Liver (tissue), 9 donors: ENCODE results near the gene XKR3. TPM values are rescaled to one million over a fixed set of nuclear protein-coding genes. Genes with fewer than 3 reads are reported as not detected.

Experiments
- DNase-seq: peaks from one replicate; pipeline ENCODE4 v3.0.0-alpha.2; 2017; ENCODE audit warnings: low spot score
- H3K27ac ChIP-seq, 2 donors: one replicate each; pipeline ENCODE4 v1.7.0; 2013; ENCODE audit warnings: inconsistent platforms in 2 of 2, low read length in 2 of 2, control low read depth in 1 of 2, low read depth in 1 of 2, mild to moderate bottlenecking in 1 of 2
- H3K27me3 ChIP-seq, 4 donors: one replicate each; pipeline versions ENCODE4 v1.6.1 to v1.7.0; 2013; ENCODE audit warnings: low read length in 3 of 4, inconsistent platforms in 1 of 4, mild to moderate bottlenecking in 1 of 4, moderate library complexity in 1 of 4; ENCODE audit not compliant: control insufficient read depth in 4 of 4, insufficient read depth in 4 of 4
- H3K36me3 ChIP-seq, 4 donors: one replicate each; pipeline versions ENCODE4 v1.6.1 to v1.7.0; 2013; ENCODE audit warnings: low read length in 3 of 4, mild to moderate bottlenecking in 3 of 4, low read depth in 1 of 4, moderate library complexity in 1 of 4; ENCODE audit not compliant: control insufficient read depth in 4 of 4, insufficient read depth in 3 of 4
- H3K4me1 ChIP-seq, 4 donors: one replicate each; pipeline versions ENCODE4 v1.6.1 to v1.7.0; 2013; ENCODE audit warnings: low read length in 3 of 4, mild to moderate bottlenecking in 3 of 4, moderate library complexity in 1 of 4; ENCODE audit not compliant: control insufficient read depth in 4 of 4, insufficient read depth in 4 of 4
- H3K4me3 ChIP-seq, 3 donors: one replicate each; pipeline versions ENCODE4 v1.6.1 to v1.7.0; 2013; ENCODE audit warnings: low read length in 3 of 3, control low read depth in 1 of 3, low read depth in 1 of 3, mild to moderate bottlenecking in 1 of 3
- H3K9ac ChIP-seq, 2 donors: one replicate each; pipeline ENCODE4 v1.7.0; 2013; ENCODE audit warnings: low read length in 2 of 2, mild to moderate bottlenecking in 2 of 2, moderate library complexity in 2 of 2, control low read depth in 1 of 2, low read depth in 1 of 2
- H3K9me3 ChIP-seq, 4 donors: one replicate each; pipeline versions ENCODE4 v1.6.1 to v1.7.0; 2013; ENCODE audit warnings: low read length in 3 of 4; ENCODE audit not compliant: control insufficient read depth in 4 of 4
- ATF3 ChIP-seq: IDR thresholded peaks from 2 replicates; pipeline ENCODE4 v1.6.1; 2016; ENCODE audit warnings: antibody characterized with exemption
- EGR1 ChIP-seq, 2 donors: IDR thresholded peaks; 2 replicates each; pipeline ENCODE4 v1.6.1; 2016 to 2018; ENCODE audit warnings: antibody characterized with exemption in 2 of 2, low read depth in 2 of 2
- FOXA1 ChIP-seq: IDR thresholded peaks from 2 replicates; pipeline ENCODE4 v1.6.1; 2016; ENCODE audit warnings: antibody characterized with exemption
- FOXA2 ChIP-seq: IDR thresholded peaks from 2 replicates; pipeline ENCODE4 v1.6.1; 2016; ENCODE audit warnings: antibody characterized with exemption
- GABPA ChIP-seq, 2 donors: IDR thresholded peaks in 1 of 2; conservative IDR thresholded peaks in 1 of 2; 2 replicates each; pipeline ENCODE4 v1.6.1; 2016; ENCODE audit warnings: antibody characterized with exemption in 2 of 2, mild to moderate bottlenecking in 1 of 2, moderate library complexity in 1 of 2
- HNF4A ChIP-seq, 2 donors: conservative IDR thresholded peaks; 2 replicates each; pipeline ENCODE4 v1.6.1; 2016; ENCODE audit warnings: antibody characterized with exemption in 2 of 2, mild to moderate bottlenecking in 2 of 2
- HNF4G ChIP-seq: IDR thresholded peaks from 2 replicates; pipeline ENCODE4 v1.6.1; 2016; ENCODE audit warnings: antibody characterized with exemption
- JUND ChIP-seq, 2 donors: IDR thresholded peaks; 2 replicates each; pipeline ENCODE4 v1.6.1; 2016; ENCODE audit warnings: antibody characterized with exemption in 2 of 2
- MAX ChIP-seq: IDR thresholded peaks from 2 replicates; pipeline ENCODE4 v1.6.1; 2016; ENCODE audit warnings: antibody characterized with exemption
- NR2F2 ChIP-seq: IDR thresholded peaks from 2 replicates; pipeline ENCODE4 v1.6.1; 2016; ENCODE audit warnings: antibody characterized with exemption
- RAD21 ChIP-seq, 2 donors: IDR thresholded peaks; 2 replicates each; pipeline ENCODE4 v1.6.1; 2016; ENCODE audit warnings: antibody characterized with exemption in 2 of 2, mild to moderate bottlenecking in 2 of 2
- REST ChIP-seq: IDR thresholded peaks from 2 replicates; pipeline ENCODE4 v1.6.1; 2016; ENCODE audit warnings: antibody characterized with exemption, mild to moderate bottlenecking
- RXRA ChIP-seq, 2 donors: IDR thresholded peaks; 2 replicates each; pipeline ENCODE4 v1.6.1; 2017 to 2018; ENCODE audit warnings: antibody characterized with exemption in 2 of 2, mild to moderate bottlenecking in 1 of 2
- SP1 ChIP-seq: IDR thresholded peaks from 2 replicates; pipeline ENCODE4 v1.6.1; 2018; ENCODE audit warnings: antibody characterized with exemption, mild to moderate bottlenecking
- TAF1 ChIP-seq: conservative IDR thresholded peaks from 2 replicates; pipeline ENCODE4 v1.6.1; 2016; ENCODE audit warnings: antibody characterized with exemption, mild to moderate bottlenecking
- ZBTB33 ChIP-seq: IDR thresholded peaks from 2 replicates; pipeline ENCODE4 v1.6.1; 2016; ENCODE audit warnings: antibody characterized with exemption
- WGBS: extraction: QIAGEN DNeasy Blood & Tissue Kit; methylation state at CpG from one replicate; pipeline ENCODE4 v1.1.7; 2013; 5-methylcytosine and 5-hydroxymethylcytosine counted together
- polyA plus RNA-seq, 2 donors: library from polyadenylated mRNA; stranded (reverse) in 1 of 2; unstranded in 1 of 2; fragments of 200-250 nt in 1 of 2; fragments of >200 nt in 1 of 2; fragmentation: Nextera tagmentation in 1 of 2; extraction: Ambion mirVana in 1 of 2; gene quantifications; one replicate each; pipeline versions ENCODE4 v1.2.1 to v1.2.3, GENCODE V29; 2013 to 2015
- total RNA-seq, 2 donors: library from RNA; depleted of rRNA; stranded (reverse); fragments of >200 nt; gene quantifications; one replicate each; pipeline ENCODE4 v1.2.3, GENCODE V29; 2014
- donor health status: healthy.
- donor health status: healthy.
- donor health status: healthy.
- donor health status: healthy.
- donor health status: healthy.

Gene XKR3
- total and polyA plus RNA-seq, 4 donors = not detected

- no peak overlapping the region for H3K27ac ChIP-seq
- H3K27me3 ChIP-seq = peaks cover 0 to 10% (median 2%) of the 10 kb centered on the region in 4 donors
- no peaks in the 10 kb centered on the region for H3K4me1 ChIP-seq
- DNase-seq = no peak
- no peak for TF ChIP-seq NR2F2
- no peak for TF ChIP-seq FOXA2
- no peak for TF ChIP-seq HNF4G
- TF ChIP-seq EGR1 (IDR thresholded peaks at IDR 0.05; ENCODE audit: low read depth in 2 of 2) = no peak
- TF ChIP-seq REST = no peak
- TF ChIP-seq TAF1 = no peak
- TF ChIP-seq JUND (IDR thresholded peaks at IDR 0.05) = no peak
- no peak for TF ChIP-seq SP1
- no peak for TF ChIP-seq ZBTB33
- no peak overlapping the region for H3K9ac ChIP-seq
- H3K4me3 ChIP-seq = no peak overlapping the region
- WGBS = 76% methylated on average over 5 of the region's 5 CpGs
- no peaks in the 10 kb centered on the region for H3K9me3 ChIP-seq
- no peaks in the 10 kb centered on the region for H3K36me3 ChIP-seq
Observed at GRCh38 chr22:16831257-16831656, 6.0 kb upstream of the XKR3 start.

GRCh38 chr22:16829985-16830384, 4.8 kb upstream of the XKR3 start:
- DNase-seq = no peak
- WGBS = 82% methylated on average over 3 of the region's 3 CpGs
- no peak overlapping the region for H3K4me3 ChIP-seq
- no peaks in the 10 kb centered on the region for H3K36me3 ChIP-seq
- no peaks in the 10 kb centered on the region for H3K9me3 ChIP-seq
- no peak overlapping the region for H3K27ac ChIP-seq
- no peak overlapping the region for H3K9ac ChIP-seq
- no peaks in the 10 kb centered on the region for H3K4me1 ChIP-seq
- peaks cover 0 to 12% (median 4%) of the 10 kb centered on the region in 4 donors for H3K27me3 ChIP-seq
- TF ChIP-seq RXRA (IDR thresholded peaks at IDR 0.05) (no peak), GABPA (IDR thresholded peaks at IDR 0.05 in 1 of 2, conservative IDR thresholded peaks at IDR 0.05 in 1 of 2) (no peak), NR2F2 (no peak), RAD21 (IDR thresholded peaks at IDR 0.05) (no peak), HNF4A (conservative IDR thresholded peaks at IDR 0.05) (no peak), FOXA2 (no peak)

- Histone ChIP-seq H3K9me3 (no peaks in the 10 kb centered on the region), H3K9ac (no peak overlapping the region), H3K27me3 (peaks cover 0 to 9% (median 4%) of the 10 kb centered on the region in 4 donors), H3K4me3 (no peak overlapping the region), H3K27ac (no peak overlapping the region), H3K36me3 (no peaks in the 10 kb centered on the region), H3K4me1 (no peaks in the 10 kb centered on the region)
- 72% methylated on average over 4 of the region's 4 CpGs for WGBS
- TF ChIP-seq GABPA (IDR thresholded peaks at IDR 0.05 in 1 of 2, conservative IDR thresholded peaks at IDR 0.05 in 1 of 2) (no peak), FOXA2 (no peak), TAF1 (no peak), ATF3 (no peak), RXRA (IDR thresholded peaks at IDR 0.05) (no peak), FOXA1 (no peak), JUND (IDR thresholded peaks at IDR 0.05) (no peak), REST (no peak), RAD21 (IDR thresholded peaks at IDR 0.05) (no peak), HNF4A (conservative IDR thresholded peaks at IDR 0.05) (no peak), MAX (no peak), SP1 (no peak), HNF4G (no peak)
- DNase-seq = no peak
Observed at GRCh38 chr22:16828876-16829275, 3.7 kb upstream of the XKR3 start.
